ENCODE data around the gene ACTL10.
"Not testable (repeated sequence)": the region's sequence is repeated elsewhere in the genome, so short reads cannot be mapped to it uniquely, and the experiment has no call there.

ACTL10 gene

GRCh38 chr20:33666293-33667244 lies at the start of gene ACTL10:
TSS of gene ACTL10 (plus strand) at chr20:33666943. CDS start at chr20:33667498, 555 bp downstream.
- peak; percentile 84 for DNase-seq

GRCh38 chr20:33621717-33622400 lies 44.9 kb upstream of the ACTL10 start:
- no peak for DNase-seq

- DNase-seq = no peak
These were observed 43.9 kb upstream of the ACTL10 start for GRCh38 chr20:33622705-33623365.

GRCh38 chr20:33624399-33624798 lies 42.3 kb upstream of the ACTL10 start:
- DNase-seq = no peak

GRCh38 chr20:33626190-33626589 lies 40.6 kb upstream of the ACTL10 start:
- no peak for DNase-seq

- DNase-seq = no peak
These were observed 39.0 kb upstream of the ACTL10 start for GRCh38 chr20:33627577-33628216.

- no peak for DNase-seq
These were observed 37.2 kb upstream of the ACTL10 start for GRCh38 chr20:33629533-33629932.

- DNase-seq = no peak
These were observed 36.8 kb upstream of the ACTL10 start for GRCh38 chr20:33629979-33630378.

GRCh38 chr20:33630507-33630906 lies 36.2 kb upstream of the ACTL10 start:
- DNase-seq = no peak

- not testable (repeated sequence) for DNase-seq
These were observed 34.8 kb upstream of the ACTL10 start for GRCh38 chr20:33631910-33632309.

GRCh38 chr20:33635341-33635740 lies 31.4 kb upstream of the ACTL10 start:
- no peak for DNase-seq

- no peak for DNase-seq
These were observed 30.0 kb upstream of the ACTL10 start for GRCh38 chr20:33636776-33637175.

- DNase-seq = no peak
These were observed 26.5 kb upstream of the ACTL10 start for GRCh38 chr20:33640287-33640686.

GRCh38 chr20:33644313-33645071 lies 22.3 kb upstream of the ACTL10 start:
- DNase-seq = no peak

- no peak for DNase-seq
These were observed 21.7 kb upstream of the ACTL10 start for GRCh38 chr20:33645072-33645358.

- DNase-seq = no peak
These were observed 21.3 kb upstream of the ACTL10 start for GRCh38 chr20:33645396-33645795.

GRCh38 chr20:33646191-33646590 lies 20.6 kb upstream of the ACTL10 start:
- DNase-seq = no peak

GRCh38 chr20:33646959-33647602 lies 19.7 kb upstream of the ACTL10 start:
- DNase-seq = not testable (repeated sequence)

GRCh38 chr20:33647603-33648395 lies 18.9 kb upstream of the ACTL10 start:
- DNase-seq = no peak

- no peak for DNase-seq
These were observed 18.2 kb upstream of the ACTL10 start for GRCh38 chr20:33648396-33649004.
